Measurements from ENCODE around the gene FAM3A.

Gene FAM3A

DNA sequence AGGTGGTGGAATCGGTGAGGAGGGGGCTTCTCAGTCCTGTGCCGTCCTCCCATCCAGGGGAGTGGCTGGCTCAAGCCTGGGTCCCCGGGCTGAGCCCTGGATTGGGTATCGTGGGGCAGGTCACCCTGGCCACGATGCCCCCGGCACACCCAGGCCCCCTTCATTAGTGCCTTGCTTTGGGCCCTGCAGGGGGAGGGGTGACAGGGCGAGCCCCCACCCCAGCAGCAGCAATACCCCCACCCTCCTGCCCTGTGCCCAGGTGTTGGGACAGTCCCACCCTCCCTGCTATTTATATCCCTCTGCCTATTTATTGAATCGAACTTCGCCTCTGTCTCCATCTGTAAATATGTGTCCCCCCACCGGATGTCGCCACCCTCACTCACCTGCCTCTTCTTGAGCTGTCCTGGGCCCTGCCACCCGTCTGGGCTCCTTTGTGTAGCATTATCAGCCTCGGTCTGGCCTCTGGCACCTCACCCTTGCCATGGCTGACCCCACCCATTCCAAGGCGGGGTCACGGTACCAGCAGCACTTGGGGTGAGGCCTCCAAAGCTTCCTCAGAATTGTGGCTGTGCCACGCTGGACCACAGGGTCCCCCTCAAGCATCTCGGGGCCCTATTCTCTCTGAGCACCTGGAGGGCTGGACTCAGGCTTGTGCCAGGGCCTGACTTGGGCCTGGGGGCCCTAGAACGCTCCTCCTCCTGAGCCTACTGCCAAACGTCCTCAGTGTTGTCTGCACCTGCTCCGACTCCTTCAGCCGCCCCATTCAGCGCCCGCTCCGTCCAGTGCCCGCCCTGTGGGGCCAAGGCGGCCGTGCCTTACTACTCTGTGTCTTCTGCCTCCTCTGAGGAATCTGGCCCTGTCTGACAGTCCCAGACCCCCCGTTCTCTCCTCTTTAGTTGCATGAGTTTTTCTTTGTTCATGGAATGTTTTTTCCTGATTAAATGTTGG lies 43.1 kb downstream of the FAM3A start:
- Histone ChIP-seq H3K27me3 (ENCODE audit: insufficient read depth, low read length, poor library complexity) (no peaks in the 10 kb centered on the region), H3K36me3 (ENCODE audit: insufficient read depth, low read length) (peaks cover 35% of the 10 kb centered on the region), H3K4me3 (ENCODE audit: low read depth in 1 of 2, low read length in 2 of 2) (no peak overlapping the region), H3K4me2 (ENCODE audit: insufficient read depth, low read length) (no peak overlapping the region), H3K9me3 (ENCODE audit: insufficient read depth, low read length, severe bottlenecking) (no peaks in the 10 kb centered on the region), H3K4me1 (ENCODE audit: insufficient read depth, low read length) (peaks cover 14% of the 10 kb centered on the region), H3K27ac (ENCODE audit: low read length) (no peak overlapping the region), H3K9ac (ENCODE audit: low read depth, low read length) (no peak overlapping the region), H4K20me1 (ENCODE audit: insufficient read depth, low read length) (no peaks in the 10 kb centered on the region), H3K79me2 (ENCODE audit: insufficient read depth, low read length) (0 out of 2 replicates have a peak, but pooled peaks cover 2% of the 10 kb centered on the region), H2AFZ (ENCODE audit: low read depth, low read length) (no peak overlapping the region)
- no peak for TF ChIP-seq EZH2 (IDR thresholded peaks at IDR 0.05; ENCODE audit: borderline replicate concordance, low read depth, low read length, severe bottlenecking)
- TF ChIP-seq, protein P1, sequence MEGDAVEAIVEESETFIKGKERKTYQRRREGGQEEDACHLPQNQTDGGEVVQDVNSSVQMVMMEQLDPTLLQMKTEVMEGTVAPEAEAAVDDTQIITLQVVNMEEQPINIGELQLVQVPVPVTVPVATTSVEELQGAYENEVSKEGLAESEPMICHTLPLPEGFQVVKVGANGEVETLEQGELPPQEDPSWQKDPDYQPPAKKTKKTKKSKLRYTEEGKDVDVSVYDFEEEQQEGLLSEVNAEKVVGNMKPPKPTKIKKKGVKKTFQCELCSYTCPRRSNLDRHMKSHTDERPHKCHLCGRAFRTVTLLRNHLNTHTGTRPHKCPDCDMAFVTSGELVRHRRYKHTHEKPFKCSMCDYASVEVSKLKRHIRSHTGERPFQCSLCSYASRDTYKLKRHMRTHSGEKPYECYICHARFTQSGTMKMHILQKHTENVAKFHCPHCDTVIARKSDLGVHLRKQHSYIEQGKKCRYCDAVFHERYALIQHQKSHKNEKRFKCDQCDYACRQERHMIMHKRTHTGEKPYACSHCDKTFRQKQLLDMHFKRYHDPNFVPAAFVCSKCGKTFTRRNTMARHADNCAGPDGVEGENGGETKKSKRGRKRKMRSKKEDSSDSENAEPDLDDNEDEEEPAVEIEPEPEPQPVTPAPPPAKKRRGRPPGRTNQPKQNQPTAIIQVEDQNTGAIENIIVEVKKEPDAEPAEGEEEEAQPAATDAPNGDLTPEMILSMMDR (IDR thresholded peaks at IDR 0.05; ENCODE audit: borderline replicate concordance, extremely low read depth, low read length, poor library complexity, severe bottlenecking): no peak
- DNase-seq (no peak), ATAC-seq (ENCODE audit: insufficient read depth, low read depth) (no peak)

DNA sequence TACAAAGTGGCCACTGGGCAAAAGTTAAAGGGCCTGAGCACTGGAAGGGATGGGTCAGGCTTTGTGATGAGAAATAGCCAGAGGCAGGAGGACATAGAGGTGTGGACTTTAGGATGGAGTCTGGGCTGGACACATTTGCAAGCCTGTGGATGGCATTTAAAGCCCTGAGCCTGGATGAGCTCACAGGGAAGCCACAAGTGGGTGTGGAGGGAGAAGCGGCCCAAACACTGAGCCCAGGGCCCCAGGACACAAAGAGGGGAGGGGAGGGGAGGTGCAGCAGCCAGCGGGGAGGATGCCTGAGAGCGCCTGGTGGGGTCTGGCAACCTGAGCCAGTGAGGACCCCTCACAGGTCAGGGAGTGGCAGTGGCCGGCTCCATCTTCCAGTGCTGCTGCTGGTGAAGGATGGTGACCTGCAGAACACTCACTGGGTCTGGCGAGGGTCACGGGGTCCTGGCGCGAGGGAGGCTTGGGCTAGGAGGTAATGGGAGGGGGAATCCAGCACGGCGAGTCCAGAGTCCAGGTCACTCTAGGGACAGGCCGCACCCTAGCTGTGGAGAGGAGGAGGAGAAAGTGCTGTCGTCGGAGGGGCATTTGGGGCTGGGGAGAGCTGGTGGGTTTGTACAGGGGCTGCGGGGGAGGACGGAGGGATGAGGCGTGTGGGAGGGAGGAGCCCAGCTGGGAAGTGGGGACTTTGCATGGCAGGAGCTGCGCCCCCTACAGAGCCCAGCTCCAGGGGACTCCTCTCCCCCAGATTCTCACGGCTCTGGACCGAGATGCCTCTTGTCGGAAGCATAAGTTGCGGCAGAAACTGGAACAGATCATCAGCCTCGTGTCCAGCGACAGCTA lies 44.0 kb downstream of the FAM3A start:
- H3K4me2 ChIP-seq (ENCODE audit: insufficient read depth, low read length): no peak overlapping the region
- ATAC-seq (ENCODE audit: insufficient read depth, low read depth) (no peak), DNase-seq (no peak)
- no peak overlapping the region for H3K27ac ChIP-seq (ENCODE audit: low read length)
- H2AFZ ChIP-seq (ENCODE audit: low read depth, low read length): no peak overlapping the region
- no peak for TF ChIP-seq EZH2 (IDR thresholded peaks at IDR 0.05; ENCODE audit: borderline replicate concordance, low read depth, low read length, severe bottlenecking)
- TF ChIP-seq, protein P1 (IDR thresholded peaks at IDR 0.05; ENCODE audit: borderline replicate concordance, extremely low read depth, low read length, poor library complexity, severe bottlenecking): no peak
- H3K4me1 ChIP-seq (ENCODE audit: insufficient read depth, low read length): peaks cover 5% of the 10 kb centered on the region
- H3K27me3 ChIP-seq (ENCODE audit: insufficient read depth, low read length, poor library complexity): no peaks in the 10 kb centered on the region
- H3K9me3 ChIP-seq (ENCODE audit: insufficient read depth, low read length, severe bottlenecking): no peaks in the 10 kb centered on the region
- H3K9ac ChIP-seq (ENCODE audit: low read depth, low read length): no peak overlapping the region
- H3K36me3 ChIP-seq (ENCODE audit: insufficient read depth, low read length): peaks cover 42% of the 10 kb centered on the region
- H4K20me1 ChIP-seq (ENCODE audit: insufficient read depth, low read length): no peaks in the 10 kb centered on the region
- no peaks in the 10 kb centered on the region for H3K79me2 ChIP-seq (ENCODE audit: insufficient read depth, low read length)
- no peak overlapping the region for H3K4me3 ChIP-seq (ENCODE audit: low read depth in 1 of 2, low read length in 2 of 2)

DNA sequence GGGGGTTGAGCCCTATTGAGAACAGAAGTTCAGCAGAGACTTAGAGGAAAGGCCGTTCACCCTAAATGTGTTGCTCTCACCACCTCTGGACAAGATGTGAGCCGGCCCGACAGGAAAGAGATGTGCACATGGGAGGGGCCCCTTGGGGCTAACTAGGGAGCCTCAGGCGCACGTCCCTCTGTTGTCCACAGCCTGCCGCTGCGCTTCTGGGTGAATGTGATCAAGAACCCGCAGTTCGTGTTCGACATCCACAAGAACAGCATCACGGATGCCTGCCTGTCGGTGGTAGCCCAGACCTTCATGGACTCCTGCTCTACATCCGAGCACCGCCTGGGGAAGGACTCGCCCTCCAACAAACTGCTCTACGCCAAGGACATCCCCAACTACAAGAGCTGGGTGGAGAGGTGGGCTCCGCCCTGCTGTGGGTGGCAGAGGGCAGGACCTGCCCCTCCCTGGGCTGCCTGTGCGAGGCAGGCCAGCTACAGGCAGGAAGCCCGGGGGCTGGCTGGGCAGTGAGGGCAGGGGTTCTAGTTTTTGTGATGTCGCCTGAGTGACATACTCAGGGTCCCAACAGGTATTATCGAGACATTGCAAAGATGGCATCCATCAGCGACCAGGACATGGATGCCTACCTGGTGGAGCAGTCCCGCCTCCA lies 45.0 kb downstream of the FAM3A start:
- H2AFZ ChIP-seq (ENCODE audit: low read depth, low read length): no peak overlapping the region
- no peaks in the 10 kb centered on the region for H3K4me1 ChIP-seq (ENCODE audit: insufficient read depth, low read length)
- no peak for TF ChIP-seq EZH2 (IDR thresholded peaks at IDR 0.05; ENCODE audit: borderline replicate concordance, low read depth, low read length, severe bottlenecking)
- TF ChIP-seq, protein P1 (IDR thresholded peaks at IDR 0.05; ENCODE audit: borderline replicate concordance, extremely low read depth, low read length, poor library complexity, severe bottlenecking): no peak
- peaks cover 51% of the 10 kb centered on the region for H3K36me3 ChIP-seq (ENCODE audit: insufficient read depth, low read length)
- no peak overlapping the region for H3K9ac ChIP-seq (ENCODE audit: low read depth, low read length)
- H3K4me3 ChIP-seq (ENCODE audit: low read depth in 1 of 2, low read length in 2 of 2): no peak overlapping the region
- no peaks in the 10 kb centered on the region for H4K20me1 ChIP-seq (ENCODE audit: insufficient read depth, low read length)
- DNase-seq (no peak), ATAC-seq (ENCODE audit: insufficient read depth, low read depth) (no peak)
- no peaks in the 10 kb centered on the region for H3K27me3 ChIP-seq (ENCODE audit: insufficient read depth, low read length, poor library complexity)
- no peak overlapping the region for H3K4me2 ChIP-seq (ENCODE audit: insufficient read depth, low read length)
- no peaks in the 10 kb centered on the region for H3K9me3 ChIP-seq (ENCODE audit: insufficient read depth, low read length, severe bottlenecking)
- H3K79me2 ChIP-seq (ENCODE audit: insufficient read depth, low read length): no peaks in the 10 kb centered on the region
- no peak overlapping the region for H3K27ac ChIP-seq (ENCODE audit: low read length)

Measured in DND-41 (cell line).